Prostate gland (tissue), 2 donors: ENCODE results near the gene SNRNP70.

ENCODE experiments used
- CTCF ChIP-seq, 4 experiments: fragments of 200-600 bp in 2 of 4; fragments of 450-650 bp in 2 of 4; sonication (generic) in 2 of 4; IDR thresholded peaks; 1 replicate in 3 of 4; 2 replicates in 1 of 4; pipeline ENCODE4 v1.5.1; 2016 to 2019; ENCODE audit warnings: antibody characterized with exemption in 4 of 4, mild to moderate bottlenecking in 2 of 4, moderate library complexity in 2 of 4
- POLR2A ChIP-seq: fragments of 450-650 bp; IDR thresholded peaks from one replicate; pipeline ENCODE4 v1.6.1; 2016; ENCODE audit warnings: antibody characterized with exemption, mild to moderate bottlenecking
- POLR2AphosphoS5 ChIP-seq: sonication (generic); formaldehyde crosslinking; IDR thresholded peaks from one replicate; pipeline ENCODE4 v1.6.1; 2017; ENCODE audit warnings: antibody characterized with exemption

- TF ChIP-seq CTCF (IDR thresholded peaks at IDR 0.05) (no peak), POLR2AphosphoS5 (no peak), POLR2A (no peak)
Measured at GRCh38 chr19:49109569-49110233, 24.4 kb downstream of the SNRNP70 start.
